ENCODE measurements around the gene EDNRA.

EDNRA gene

DNA sequence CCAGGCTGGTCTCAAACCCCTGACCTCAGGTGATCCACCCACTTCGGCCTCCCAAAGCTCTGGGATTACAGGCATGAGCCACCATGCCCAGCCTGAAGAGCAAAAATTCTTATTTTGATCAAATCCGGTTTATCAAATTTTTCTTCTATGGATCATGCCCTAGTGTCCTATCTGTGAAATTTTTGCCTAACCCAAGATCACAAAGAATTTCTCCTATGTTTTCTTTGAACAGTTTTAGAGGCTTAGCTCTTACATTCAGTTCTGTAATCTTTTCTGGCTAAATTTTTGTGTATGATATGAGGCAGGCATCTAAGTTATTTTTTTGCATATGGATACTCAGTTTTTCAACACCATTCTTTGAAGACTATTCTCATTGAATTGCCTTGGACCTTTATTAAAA is 27.4 kb downstream of the EDNRA start:
- no peak for DNase-seq

DNA sequence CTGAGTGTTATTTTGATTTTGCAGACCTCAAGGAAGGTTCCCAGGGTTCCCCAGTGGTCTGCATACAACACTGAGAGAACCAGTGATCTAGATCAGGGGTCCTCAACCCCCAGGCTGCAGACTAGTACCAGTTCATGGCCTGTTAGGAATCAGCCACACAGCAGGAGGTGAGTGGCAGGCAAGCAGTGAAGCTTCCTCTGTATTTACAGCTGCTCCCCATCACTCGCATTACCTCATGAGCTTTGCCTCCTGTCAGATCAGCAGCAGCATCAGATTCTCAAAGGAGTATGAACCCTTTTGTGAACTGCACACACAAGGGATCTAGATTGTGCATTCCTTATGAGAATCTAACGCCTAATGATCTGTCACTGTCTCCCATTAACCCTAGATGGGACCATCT is 28.5 kb downstream of the EDNRA start:
- no peak for DNase-seq

DNA sequence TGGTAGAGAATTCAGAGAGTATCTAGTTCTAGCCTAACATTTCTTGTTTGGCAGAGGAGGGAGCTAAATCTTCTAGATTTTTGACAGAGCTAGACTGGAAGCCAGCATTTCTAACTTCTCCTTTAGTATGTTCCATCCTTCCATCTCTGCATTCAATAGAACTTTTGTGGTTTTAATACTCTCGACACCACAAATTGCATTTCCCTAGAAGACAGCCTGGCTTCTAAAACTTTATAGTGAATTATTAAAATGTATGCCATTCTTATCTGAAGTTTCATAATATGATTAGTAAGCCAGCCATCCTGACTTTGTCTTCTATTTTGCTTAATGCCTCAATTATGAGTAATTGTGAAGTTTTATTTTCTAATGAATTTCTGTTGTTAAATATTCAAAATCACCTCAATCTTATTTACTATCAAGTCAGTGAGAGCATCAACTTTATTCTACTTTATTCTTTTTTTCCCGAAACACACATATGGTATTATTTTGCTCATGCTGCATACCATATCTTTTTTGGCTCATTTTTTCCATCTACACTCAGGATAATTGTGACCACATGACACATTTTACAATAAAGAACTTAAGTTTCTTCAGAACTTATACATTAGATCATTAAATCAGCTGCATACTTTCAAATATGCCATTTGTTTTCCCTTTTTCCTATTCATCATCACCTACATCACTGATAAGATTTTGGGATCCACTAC is 30.2 kb downstream of the EDNRA start:
- DNase-seq: no peak

DNA sequence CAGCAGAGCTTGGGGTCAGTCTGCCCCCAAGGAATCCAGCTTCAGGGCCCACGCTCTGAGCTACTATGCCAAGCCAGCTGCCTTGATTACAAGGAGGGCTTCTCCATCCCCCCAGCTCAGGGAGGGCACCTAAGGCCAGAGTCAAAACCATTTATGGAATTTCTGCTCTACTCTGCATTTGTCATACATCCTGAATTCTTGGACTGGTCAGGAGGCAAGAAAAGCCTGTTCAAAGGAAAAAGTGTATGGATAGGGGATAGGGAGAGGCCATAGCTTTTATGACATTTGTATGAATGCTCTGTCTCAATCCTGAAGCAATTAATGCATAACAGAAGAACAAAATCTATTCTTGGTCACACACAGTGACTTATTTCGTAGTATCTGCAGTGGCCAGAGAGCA is 32.2 kb downstream of the EDNRA start:
- no peak for DNase-seq

GRCh38 chr4:147513952-147514351 is 33.1 kb downstream of the EDNRA start:
- no peak for DNase-seq

DNA sequence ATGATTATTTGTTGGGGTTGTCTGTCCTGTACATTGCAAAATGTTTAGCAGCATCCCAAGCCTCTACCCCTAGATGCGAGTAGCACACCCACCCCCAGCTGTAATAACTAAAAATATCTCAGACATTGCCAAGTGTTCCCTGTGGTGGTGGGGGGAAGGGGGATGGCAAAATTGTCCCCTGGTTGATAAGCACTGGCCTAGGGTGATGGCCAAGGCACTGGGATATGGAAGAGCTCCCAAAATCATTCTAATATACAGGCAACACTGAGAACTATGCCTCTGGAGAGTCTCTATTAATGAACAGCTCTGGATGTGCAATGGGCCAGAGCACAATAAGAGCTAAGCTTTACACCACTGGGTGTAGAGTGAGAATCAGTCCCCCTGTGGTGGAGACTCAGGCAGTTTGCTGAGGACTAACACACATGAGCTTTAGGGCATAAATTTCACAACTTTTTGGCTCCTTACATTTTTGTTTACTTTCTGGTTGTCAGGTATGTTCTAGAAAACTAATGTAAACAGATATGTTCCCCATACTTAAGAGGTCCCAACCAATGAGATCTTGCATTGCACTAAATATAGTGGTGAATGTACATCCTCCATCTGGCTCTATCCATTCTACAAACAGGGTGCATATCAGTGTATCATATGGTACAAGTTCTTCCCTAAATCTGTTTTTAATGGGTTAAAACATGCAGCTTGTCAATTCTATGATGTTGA is 34.5 kb downstream of the EDNRA start:
- no peak for DNase-seq

- no peak for DNase-seq
Observed at GRCh38 chr4:147516133-147516532, 35.2 kb downstream of the EDNRA start.

GRCh38 chr4:147518086-147518485 is 37.2 kb downstream of the EDNRA start:
- no peak for DNase-seq

GRCh38 chr4:147518846-147519767 is 38.2 kb downstream of the EDNRA start:
- peak; percentile 10 to 43 for DNase-seq

DNA sequence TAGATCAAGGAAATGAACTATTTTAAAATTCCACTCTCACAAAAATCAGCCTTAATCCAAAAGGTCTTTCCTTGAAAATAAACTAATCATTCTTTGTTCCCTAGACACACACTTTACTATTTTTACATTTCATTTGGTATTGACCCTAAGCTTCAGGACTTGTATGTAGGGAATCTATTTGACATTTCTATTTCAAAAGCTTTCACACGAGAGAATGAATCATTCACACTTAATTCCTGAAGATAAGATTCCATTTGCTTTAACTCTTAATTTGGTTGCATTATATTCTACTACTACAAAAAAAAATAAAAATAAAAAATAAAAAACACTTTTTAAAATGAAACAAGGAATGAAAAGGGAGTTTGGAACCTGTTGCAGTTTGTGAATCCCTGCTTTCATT is 43.7 kb downstream of the EDNRA start:
- no peak for DNase-seq

DNA sequence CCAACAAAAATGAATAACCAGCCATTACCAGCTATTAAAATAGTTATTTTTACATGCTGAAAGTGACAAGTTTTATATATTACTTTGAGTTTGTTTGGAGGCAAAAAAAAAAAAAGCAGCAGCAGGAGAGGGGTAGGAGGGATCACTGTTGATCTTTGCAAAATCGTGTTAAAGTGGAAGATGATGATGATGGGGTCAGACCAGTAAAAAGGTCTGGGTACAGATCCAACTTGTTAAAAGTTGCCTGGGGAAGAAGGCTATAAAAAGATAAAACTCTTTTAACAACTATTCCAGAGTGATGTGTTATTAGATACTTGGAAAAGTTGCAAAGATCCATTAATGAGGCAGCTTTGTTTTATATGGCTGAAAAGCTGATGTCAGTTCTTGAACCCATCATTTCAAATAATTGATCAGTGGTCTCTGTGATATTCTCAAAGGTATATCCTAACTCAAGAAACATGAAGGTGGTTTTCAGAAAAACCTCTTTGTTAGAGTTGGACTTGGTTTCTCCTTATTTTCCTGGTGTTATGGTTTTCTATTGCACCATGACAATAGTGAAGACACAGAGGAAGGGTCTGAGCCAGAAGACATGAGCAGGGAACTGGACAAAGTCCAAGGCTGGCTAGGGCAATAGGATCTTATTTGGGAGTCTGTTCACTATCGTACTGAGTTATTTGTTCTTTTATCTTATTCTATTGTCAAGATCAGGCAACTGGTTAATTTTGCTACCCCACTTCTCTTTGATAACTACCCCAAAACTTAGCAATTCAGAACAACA is 44.8 kb downstream of the EDNRA start:
- DNase-seq: no peak

- DNase-seq: no peak
Observed at GRCh38 chr4:147526272-147526654, 45.4 kb downstream of the EDNRA start.

GRCh38 chr4:147528054-147528453 is 47.2 kb downstream of the EDNRA start:
- DNase-seq: no peak

DNA sequence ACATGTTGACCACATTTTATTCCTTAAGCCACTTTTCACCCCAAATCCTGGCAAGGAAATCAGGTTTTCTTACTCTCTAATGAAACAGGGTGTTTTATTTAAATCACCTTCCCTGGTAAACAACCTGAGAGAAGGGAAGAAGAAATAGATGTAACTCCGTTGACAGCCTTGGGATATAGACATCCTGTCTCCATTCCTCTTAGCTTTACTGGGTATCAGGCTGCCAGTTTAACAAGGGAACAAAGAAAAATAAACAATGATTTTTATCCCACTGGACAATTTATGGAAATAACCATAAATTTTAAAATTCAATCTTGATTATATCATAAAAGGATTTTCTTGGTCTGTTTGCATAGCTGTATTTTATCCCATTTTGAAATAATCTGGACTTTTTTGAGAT is 49.2 kb downstream of the EDNRA start:
- no peak for DNase-seq

DNA sequence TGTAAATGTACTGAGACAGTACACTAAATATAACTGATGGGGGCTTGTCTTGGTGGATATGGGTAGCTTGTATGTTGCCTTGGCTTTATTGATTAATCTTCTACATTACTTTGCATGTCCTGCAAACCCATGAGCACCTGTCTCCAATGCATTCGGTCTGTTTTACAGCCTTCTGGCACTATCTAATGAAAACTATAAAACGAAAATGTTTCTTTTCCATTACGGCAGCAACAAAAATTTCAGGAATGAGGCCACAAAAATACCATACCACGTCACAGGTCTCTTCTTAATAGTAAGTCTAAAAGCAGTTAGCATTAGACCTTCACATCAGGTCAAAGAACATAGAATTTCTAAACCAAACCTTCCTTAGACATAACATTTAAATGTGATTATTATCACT is 49.8 kb downstream of the EDNRA start:
- no peak for DNase-seq

DNA sequence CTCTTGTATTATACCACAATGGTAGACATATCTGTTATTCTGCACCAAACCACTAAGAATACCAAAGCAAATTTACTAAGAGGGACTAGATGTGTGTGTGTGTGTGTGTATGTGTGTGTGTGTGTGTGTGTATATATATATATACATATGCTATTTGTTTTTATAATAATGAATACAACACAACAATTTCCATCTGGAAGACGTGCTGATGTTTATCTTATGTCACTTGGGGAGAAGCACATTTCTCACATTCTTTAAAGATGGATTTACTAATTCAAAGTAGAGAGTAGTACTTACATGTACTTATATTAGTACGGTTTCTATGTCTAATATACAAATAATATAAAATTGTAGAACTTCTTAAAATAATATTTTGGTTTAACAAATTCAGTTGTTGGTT is 52.0 kb downstream of the EDNRA start:
- no peak for DNase-seq

DNA sequence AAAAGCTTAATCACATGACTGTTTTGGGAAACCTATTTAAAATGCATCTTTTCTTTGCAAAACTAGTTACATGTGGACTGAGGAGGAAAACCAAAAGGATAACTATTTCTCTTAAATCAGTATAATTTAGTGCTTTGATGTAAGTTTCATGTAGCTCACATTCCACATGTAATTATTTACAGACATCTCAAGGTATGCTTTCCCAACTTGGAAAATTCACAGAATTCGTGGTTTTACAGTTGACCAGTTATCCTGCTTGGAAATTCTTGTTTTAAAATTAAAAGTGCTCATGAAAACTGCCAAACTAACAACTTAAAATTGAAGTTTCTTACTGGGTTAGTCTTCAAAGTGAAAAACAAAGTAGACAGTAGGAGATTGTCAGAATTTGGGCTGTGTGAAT is 52.4 kb downstream of the EDNRA start:
- DNase-seq: no peak

DNA sequence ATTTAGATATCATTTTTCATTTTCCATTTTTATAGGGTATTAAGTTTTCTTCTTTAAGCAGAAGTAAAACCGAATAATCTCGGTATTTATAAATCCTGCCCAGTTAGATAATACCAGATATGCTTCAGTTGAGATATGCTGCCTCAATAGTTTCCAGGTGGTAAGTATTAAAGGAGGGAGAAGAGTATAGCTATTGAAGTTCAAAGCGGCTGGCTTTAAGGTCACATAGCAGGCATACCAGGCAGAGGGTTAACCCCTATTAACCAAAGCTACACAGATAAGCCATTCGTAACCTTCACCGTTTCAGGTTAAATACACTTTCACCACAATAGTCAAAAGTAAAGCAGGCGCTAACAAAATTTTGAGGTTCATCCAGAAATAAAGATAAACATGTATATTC is 54.2 kb downstream of the EDNRA start:
- no peak for DNase-seq

DNA sequence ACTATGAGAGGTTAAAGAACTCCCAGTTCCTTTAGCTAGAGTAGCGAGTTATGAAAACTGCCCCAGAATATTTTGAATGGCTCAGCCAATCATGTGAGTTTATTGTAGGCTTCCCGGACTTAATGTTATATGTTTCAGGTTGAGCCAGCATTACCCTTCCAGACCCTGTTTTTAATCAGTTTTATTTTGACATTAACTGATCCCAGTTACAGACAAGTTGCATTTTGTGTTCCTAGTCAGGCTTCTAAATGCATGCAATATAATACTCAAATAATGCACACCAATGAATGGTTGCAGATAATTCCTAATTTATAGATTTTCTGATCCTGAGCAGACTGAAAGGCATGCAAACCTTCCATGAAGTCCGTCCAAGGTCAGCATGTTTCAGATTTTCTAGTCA is 57.8 kb downstream of the EDNRA start:
- no peak for DNase-seq

- no peak for DNase-seq
Observed at GRCh38 chr4:147539959-147540358, 59.1 kb downstream of the EDNRA start.

- DNase-seq: no peak
Observed at GRCh38 chr4:147542229-147542990, 61.5 kb downstream of the EDNRA start.

DNA sequence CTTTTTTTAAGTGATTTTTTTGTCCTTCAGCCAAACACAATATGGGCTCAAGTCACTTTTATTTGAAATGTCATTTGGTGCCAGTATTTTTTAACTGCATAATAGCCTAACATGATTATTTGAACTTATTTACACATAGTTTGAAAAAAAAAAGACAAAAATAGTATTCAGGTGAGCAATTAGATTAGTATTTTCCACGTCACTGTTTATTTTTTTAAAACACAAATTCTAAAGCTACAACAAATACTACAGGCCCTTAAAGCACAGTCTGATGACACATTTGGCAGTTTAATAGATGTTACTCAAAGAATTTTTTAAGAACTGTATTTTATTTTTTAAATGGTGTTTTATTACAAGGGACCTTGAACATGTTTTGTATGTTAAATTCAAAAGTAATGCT is 62.1 kb downstream of the EDNRA start:
- no peak for DNase-seq

Measured in CD4-positive, alpha-beta T cell treated with Interleukin-1 beta for 1 hour (primary cell).